ENCODE measurements around the gene SGSM2. TPM values are rescaled to one million over a fixed set of nuclear protein-coding genes. Genes with fewer than 3 reads are reported as not detected.
"Not testable (repeated sequence)": the region's sequence is repeated elsewhere in the genome, so short reads cannot be mapped to it uniquely, and the experiment has no call there.

SGSM2 gene
- total RNA-seq = 26.3 TPM
- long read RNA-seq, full-length matches to known transcripts = 8 of 16 reads
- long read RNA-seq, partial matches to known transcripts = 3 of 16 reads
- long read RNA-seq, other reads (novel, unspliced or antisense) = 5 of 16 reads

- ATAC-seq (peak; percentile 75), DNase-seq (ENCODE audit: missing footprints) (peak; percentile 78)
- intact Hi-C loops (cut with DNase I) = loop anchor here (5.0 kb wide), 1 partner anchor 65 kb away; the partner anchor contains the start of gene MNT
Observed at GRCh38 chr17:2336852-2337543, at the start of gene SGSM2. TSS of gene SGSM2 (plus strand) at chr17:2337501. CDS start at chr17:2337689, 188 bp downstream.

GRCh38 chr17:2289878-2290478 is 47.3 kb upstream of the SGSM2 start:
- ATAC-seq (no peak), DNase-seq (ENCODE audit: missing footprints) (no peak)
- intact Hi-C loops (cut with DNase I) = no loop called here

- ATAC-seq (no peak), DNase-seq (ENCODE audit: missing footprints) (no peak)
- intact Hi-C loops (cut with DNase I) = no loop called here
Observed at GRCh38 chr17:2292100-2292499, 45.2 kb upstream of the SGSM2 start.

- no peak for ATAC-seq
- intact Hi-C loops (cut with DNase I) = no loop called here
Observed at GRCh38 chr17:2295575-2295974, 41.7 kb upstream of the SGSM2 start.

GRCh38 chr17:2297023-2297422 is 40.3 kb upstream of the SGSM2 start:
- ATAC-seq (no peak), DNase-seq (ENCODE audit: missing footprints) (no peak)
- intact Hi-C loops (cut with DNase I) = no loop called here

More at GRCh38 chr17:2295575-2295974, 41.7 kb upstream of the SGSM2 start:
- no peak for DNase-seq (ENCODE audit: missing footprints)

- no peak for DNase-seq (ENCODE audit: missing footprints)
- no peak for ATAC-seq
- intact Hi-C loops (cut with DNase I) = no loop called here
Observed at GRCh38 chr17:2299136-2299535, 38.2 kb upstream of the SGSM2 start.

- DNase-seq (ENCODE audit: missing footprints) = no peak
- no peak for ATAC-seq
- intact Hi-C loops (cut with DNase I) = no loop called here
Observed at GRCh38 chr17:2299756-2300155, 37.5 kb upstream of the SGSM2 start.

GRCh38 chr17:2302778-2303203 is 34.5 kb upstream of the SGSM2 start:
- intact Hi-C loops (cut with DNase I) = no loop called here
- ATAC-seq = no peak
- no peak for DNase-seq (ENCODE audit: missing footprints)

- ATAC-seq = peak; percentile 98
- peak; percentile 95 for DNase-seq (ENCODE audit: missing footprints)
- intact Hi-C loops (cut with DNase I) = no loop called here
Observed at GRCh38 chr17:2303204-2304188, 33.8 kb upstream of the SGSM2 start, which contains the start of the genes SMG6 and SRR. TSS of gene SMG6 (minus strand) at chr17:2303785. CDS start at chr17:2303720, 65 bp downstream. TSS of gene SRR (plus strand) at chr17:2303950. CDS start at chr17:2315561, 11,611 bp downstream.

GRCh38 chr17:2304931-2305330 is 32.4 kb upstream of the SGSM2 start:
- ATAC-seq = no peak
- intact Hi-C loops (cut with DNase I) = no loop called here
- DNase-seq (ENCODE audit: missing footprints) = no peak

- DNase-seq (ENCODE audit: missing footprints) = no peak
- ATAC-seq = no peak
- intact Hi-C loops (cut with DNase I) = no loop called here
Observed at GRCh38 chr17:2309338-2310154, 27.8 kb upstream of the SGSM2 start.

GRCh38 chr17:2312736-2313135 is 24.6 kb upstream of the SGSM2 start:
- no peak for DNase-seq (ENCODE audit: missing footprints)
- intact Hi-C loops (cut with DNase I) = no loop called here
- ATAC-seq = no peak

- ATAC-seq; intact Hi-C loops (cut with DNase I); DNase-seq (ENCODE audit: missing footprints): not testable (repeated sequence)
Observed at GRCh38 chr17:2316916-2317205, 20.4 kb upstream of the SGSM2 start.

- intact Hi-C loops (cut with DNase I) = no loop called here
- no peak for DNase-seq (ENCODE audit: missing footprints)
- ATAC-seq = no peak
Observed at GRCh38 chr17:2317796-2318195, 19.5 kb upstream of the SGSM2 start.

GRCh38 chr17:2319051-2319450 is 18.2 kb upstream of the SGSM2 start:
- intact Hi-C loops (cut with DNase I) = no loop called here
- ATAC-seq = no peak
- DNase-seq (ENCODE audit: missing footprints) = no peak

- intact Hi-C loops (cut with DNase I) = no loop called here
- ATAC-seq (no peak), DNase-seq (ENCODE audit: missing footprints) (no peak)
Observed at GRCh38 chr17:2321399-2321798, 15.9 kb upstream of the SGSM2 start.

GRCh38 chr17:2323629-2324314 is 13.5 kb upstream of the SGSM2 start:
- intact Hi-C loops (cut with DNase I) = no loop called here
- DNase-seq (ENCODE audit: missing footprints) (no peak), ATAC-seq (no peak)

- DNase-seq (ENCODE audit: missing footprints) = no peak
- intact Hi-C loops (cut with DNase I) = no loop called here
Observed at GRCh38 chr17:2331303-2331702, 6.0 kb upstream of the SGSM2 start.

More at GRCh38 chr17:2331303-2331702, 6.0 kb upstream of the SGSM2 start:
- ATAC-seq = no peak
